H1 (cell line): ENCODE measurements around the gene MFAP3. TPM values are rescaled to one million over a fixed set of nuclear protein-coding genes. Genes with fewer than 3 reads are reported as not detected.
A peak's percentile ranks its signal among the peaks of the same experiment; 100 is the strongest.

Experiments
- CTCF ChIA-PET: fragments of 300-600 bp; sonication (Branson Sonifier 250); formaldehyde crosslinking; loops from one replicate; lab custom pipeline; 2021; ENCODE audit not compliant: partially characterized antibody; lab: Charles Lee
- POLR2A ChIA-PET: fragments of 300-600 bp; sonication (Branson Sonifier 250); formaldehyde crosslinking; loops from one replicate; lab custom pipeline; 2021; ENCODE audit warnings: inconsistent platforms; ENCODE audit not compliant: partially characterized antibody; lab: Charles Lee
- DNase-seq, 2 experiments: peaks; one replicate each; pipeline versions ENCODE4 v3.0.0 to v3.0.0-alpha.2; 2010 to 2022; ENCODE audit warnings: low spot score in 2 of 2, low read depth in 1 of 2, mixed read lengths in 1 of 2
- FAIRE-seq: peaks from 2 replicates; lab custom pipeline; 2011; peaks lifted over from hg19 to GRCh38; lab: Jason Lieb, UNC
- H2AFZ ChIP-seq: 2 replicates; pipeline ENCODE4 v1.8.1; 2012; ENCODE audit warnings: low read length, inconsistent platforms
- H2AK5ac ChIP-seq: 2 replicates; pipeline ENCODE4 v1.6.1; 2013; ENCODE audit warnings: low read depth, low read length
- H2BK120ac ChIP-seq: replicated peaks from 2 replicates; pipeline ENCODE3; 2013; ENCODE audit warnings: low read depth, low read length, inconsistent platforms
- H2BK12ac ChIP-seq: 2 replicates; pipeline ENCODE4 v1.6.1; 2013; ENCODE audit warnings: low read depth, low read length
- H2BK15ac ChIP-seq: 2 replicates; pipeline ENCODE4 v1.6.1; 2013; ENCODE audit warnings: low read length
- H2BK20ac ChIP-seq: 2 replicates; pipeline ENCODE4 v1.6.1; 2013; ENCODE audit warnings: low read length
- H2BK5ac ChIP-seq: 2 replicates; pipeline ENCODE4 v1.6.1; 2013; ENCODE audit warnings: low read depth, low read length
- H3K14ac ChIP-seq: 2 replicates; pipeline ENCODE4 v1.6.1; 2013; ENCODE audit warnings: inconsistent platforms; ENCODE audit not compliant: insufficient read length
- H3K18ac ChIP-seq: 2 replicates; pipeline ENCODE4 v1.6.1; 2013; ENCODE audit warnings: low read length; ENCODE audit errors: extremely low read depth
- H3K23ac ChIP-seq: 2 replicates; pipeline ENCODE4 v1.6.1; 2013; ENCODE audit warnings: inconsistent platforms; ENCODE audit not compliant: insufficient read length
- H3K23me2 ChIP-seq: 2 replicates; pipeline ENCODE4 v1.6.1; 2013; ENCODE audit warnings: low read depth, low read length
- H3K27ac ChIP-seq: 2 replicates; pipeline ENCODE4 v1.6.1; 2011; ENCODE audit warnings: low read depth, low read length, inconsistent platforms
- H3K27me3 ChIP-seq, 4 experiments: replicated peaks in 1 of 4; 1 replicate in 1 of 4; 2 replicates in 3 of 4; pipeline versions ENCODE4 v1.6.1 to v1.8.1; 2011 to 2013; ENCODE audit warnings: low read length in 3 of 4, mild to moderate bottlenecking in 3 of 4, inconsistent platforms in 2 of 4, mixed read lengths in 2 of 4, moderate library complexity in 1 of 4; ENCODE audit not compliant: control insufficient read depth in 3 of 4, insufficient read depth in 3 of 4; ENCODE audit errors: extremely low read depth in 1 of 4
- H3K36me3 ChIP-seq, 4 experiments: 2 replicates each; pipeline versions ENCODE4 v1.6.1 to v1.8.1; 2011 to 2013; ENCODE audit warnings: mild to moderate bottlenecking in 4 of 4, low read length in 3 of 4, moderate library complexity in 2 of 4, control low read depth in 1 of 4, inconsistent platforms in 1 of 4; ENCODE audit not compliant: insufficient read depth in 4 of 4, control insufficient read depth in 2 of 4
- H3K4ac ChIP-seq: replicated peaks from 2 replicates; pipeline ENCODE3; 2013; ENCODE audit warnings: low read length, low read depth, mixed read lengths, inconsistent platforms; ENCODE audit not compliant: insufficient read length
- H3K4me1 ChIP-seq, 4 experiments: replicated peaks in 1 of 4; 1 replicate in 1 of 4; 2 replicates in 3 of 4; pipeline versions ENCODE4 v1.6.1 to v1.8.1; 2011 to 2013; ENCODE audit warnings: low read length in 3 of 4, inconsistent platforms in 2 of 4, mixed read lengths in 1 of 4; ENCODE audit not compliant: insufficient read depth in 4 of 4, control insufficient read depth in 3 of 4
- H3K4me2 ChIP-seq, 2 experiments: 2 replicates each; pipeline versions ENCODE4 v1.6.1 to v1.8.1; 2011 to 2013; ENCODE audit warnings: low read depth in 2 of 2, low read length in 2 of 2, control low read depth in 1 of 2, inconsistent platforms in 1 of 2, mild to moderate bottlenecking in 1 of 2; ENCODE audit not compliant: insufficient read depth in 1 of 2
- H3K4me3 ChIP-seq, 4 experiments: fragments of 200-600, 300-600 bp in 1 of 4; sonication (generic), shearing (Covaris generic), sonication (Bioruptor Twin) in 1 of 4; 2 replicates each; pipeline versions ENCODE4 v1.5.1 to v1.8.1; 2011 to 2016; ENCODE audit warnings: low read length in 4 of 4, low read depth in 3 of 4, control low read depth in 2 of 4, inconsistent platforms in 2 of 4, mild to moderate bottlenecking in 2 of 4, mixed read lengths in 1 of 4, moderate library complexity in 1 of 4; ENCODE audit not compliant: insufficient read depth in 2 of 4; ENCODE audit errors: extremely low read depth in 1 of 4
- H3K56ac ChIP-seq: replicated peaks from 2 replicates; pipeline ENCODE3; 2013; ENCODE audit warnings: low read depth, mild to moderate bottlenecking, mixed read lengths, low read length, inconsistent platforms; ENCODE audit not compliant: insufficient read length
- H3K79me1 ChIP-seq: 2 replicates; pipeline ENCODE4 v1.6.1; 2013; ENCODE audit warnings: low read depth, low read length, control low read depth
- H3K79me2 ChIP-seq, 2 experiments: 2 replicates each; pipeline versions ENCODE4 v1.6.1 to v1.8.1; 2012 to 2013; ENCODE audit warnings: low read length in 2 of 2, mild to moderate bottlenecking in 2 of 2, inconsistent platforms in 1 of 2; ENCODE audit not compliant: insufficient read depth in 2 of 2, control insufficient read depth in 1 of 2
- H3K9ac ChIP-seq, 4 experiments: replicated peaks in 1 of 4; 1 replicate in 1 of 4; 2 replicates in 3 of 4; pipeline versions ENCODE4 v1.6.1 to v1.8.1; 2011 to 2013; ENCODE audit warnings: low read depth in 3 of 4, low read length in 3 of 4, control low read depth in 2 of 4, mild to moderate bottlenecking in 2 of 4, moderate library complexity in 2 of 4, inconsistent platforms in 1 of 4; ENCODE audit errors: extremely low read depth in 1 of 4
- H3K9me3 ChIP-seq, 2 experiments: 2 replicates each; pipeline versions ENCODE4 v1.6.1 to v1.8.1; 2012 to 2013; ENCODE audit warnings: mild to moderate bottlenecking in 2 of 2, moderate library complexity in 2 of 2, control low read depth in 1 of 2, inconsistent platforms in 1 of 2, low read depth in 1 of 2, low read length in 1 of 2, mixed read lengths in 1 of 2; ENCODE audit not compliant: insufficient read depth in 2 of 2
- H4K20me1 ChIP-seq, 2 experiments: replicated peaks in 1 of 2; 2 replicates each; pipeline versions ENCODE3 to v1.8.1; 2011 to 2013; ENCODE audit warnings: inconsistent platforms in 2 of 2, low read length in 2 of 2, mild to moderate bottlenecking in 1 of 2; ENCODE audit not compliant: insufficient read depth in 2 of 2, control insufficient read depth in 1 of 2
- H4K5ac ChIP-seq: 2 replicates; pipeline ENCODE4 v1.6.1; 2013; ENCODE audit warnings: low read length, low read depth, mixed read lengths, inconsistent platforms; ENCODE audit not compliant: insufficient read length
- H4K8ac ChIP-seq: 2 replicates; pipeline ENCODE4 v1.8.0; 2013; ENCODE audit warnings: mild to moderate bottlenecking, moderate library complexity, low read length, inconsistent platforms; ENCODE audit not compliant: insufficient read depth; ENCODE audit errors: extremely low read depth
- H4K91ac ChIP-seq: replicated peaks from 2 replicates; pipeline ENCODE3; 2013; ENCODE audit warnings: low read length, mixed read lengths, inconsistent platforms; ENCODE audit not compliant: insufficient read length
- CBX5 ChIP-seq: fragments of 300-800, 300-1000 bp; sonication (generic); IDR thresholded peaks from 2 replicates; pipeline ENCODE4 v1.7.1; 2016; ENCODE audit warnings: antibody characterized with exemption, low read length, low read depth
- CHD2 ChIP-seq: IDR thresholded peaks from 2 replicates; pipeline ENCODE4 v1.6.1; 2012; ENCODE audit warnings: low read length, improper control_type of control experiment
- EZH2 ChIP-seq: fragments of 200-600 bp; sonication (generic); IDR thresholded peaks from 2 replicates; pipeline ENCODE4 v1.7.1; 2012; ENCODE audit warnings: low read depth, mild to moderate bottlenecking, moderate library complexity, low read length, inconsistent platforms; ENCODE audit not compliant: severe bottlenecking
- KDM4A ChIP-seq: IDR thresholded peaks from one replicate; pipeline ENCODE4 v1.7.1; 2012; ENCODE audit warnings: low read depth, mild to moderate bottlenecking, moderate library complexity, low read length, inconsistent platforms; ENCODE audit not compliant: severe bottlenecking
- MAFK ChIP-seq: IDR thresholded peaks from 2 replicates; pipeline ENCODE4 v1.6.1; 2012; ENCODE audit warnings: low read depth, mild to moderate bottlenecking, improper control_type of control experiment, low read length
- RXRA ChIP-seq: IDR thresholded peaks from 2 replicates; pipeline ENCODE4 v1.6.1; 2011; ENCODE audit warnings: low read depth, mild to moderate bottlenecking, low read length, moderate library complexity; ENCODE audit not compliant: insufficient read depth
- SP1 ChIP-seq: IDR thresholded peaks from 2 replicates; pipeline ENCODE4 v1.6.1; 2011; ENCODE audit warnings: low read depth, low read length
- SRF ChIP-seq: IDR thresholded peaks from 2 replicates; pipeline ENCODE4 v1.6.1; 2011; ENCODE audit warnings: mild to moderate bottlenecking, low read depth, low read length, moderate library complexity
- ZNF274 ChIP-seq: IDR thresholded peaks from 2 replicates; pipeline ENCODE4 v1.7.0; 2012; ENCODE audit warnings: low read length, borderline replicate concordance; ENCODE audit errors: extremely low read depth
- WGBS, 2 experiments: shearing (Covaris generic) in 1 of 2; methylation state at CpG; one replicate each; pipeline versions ENCODE4 v1.1.6 to v1.1.7; 2013 to 2015; ENCODE audit warnings: low lambda C conversion rate in 2 of 2, mixed read lengths in 2 of 2, inconsistent platforms in 1 of 2, low coverage in 1 of 2, missing lambda C conversion rate in 1 of 2; ENCODE audit not compliant: insufficient replicate concordance in 2 of 2, insufficient coverage in 1 of 2, insufficient read length in 1 of 2; ENCODE audit errors: extremely low coverage in 1 of 2, missing lambda C conversion rate in 1 of 2; 5-methylcytosine and 5-hydroxymethylcytosine counted together
- polyA plus RNA-seq, 7 experiments: library from polyadenylated mRNA; depleted of rRNA in 3 of 7; stranded (reverse) in 5 of 7; unstranded in 2 of 7; fragments of >200 nt in 5 of 7; fragments of 200-250 nt in 2 of 7; gene quantifications; 1 replicate in 5 of 7; 2 replicates in 1 of 7; 4 replicates in 1 of 7; pipeline versions ENCODE4 v1.2.1 to v1.2.3, GENCODE V29; 2011 to 2013; ENCODE audit warnings: missing spikeins in 2 of 7, mixed read lengths in 2 of 7
- total RNA-seq: library from RNA; stranded (reverse); fragmentation: NEBNext Ultra II Directional; extraction: Animal tissue kit (Norgen Biotek cat#: 25700); gene quantifications from 2 replicates; pipeline ENCODE4 v1.2.1, GENCODE V29; 2021

MFAP3 gene
- total and polyA plus RNA-seq, 2 of the 8 experiments (the other 6 are each of a cell fraction or from before 2014, with no cell fraction given) = 13.7 to 27.0 TPM

GRCh38 chr5:154039458-154039829 lies 677 bp downstream of the MFAP3 start:
- Histone ChIP-seq H3K9ac (peak overlapping the region in 3 of 4 experiments; percentile 56 to 93 (median 61); a peak in 6 of 7 replicates), H3K4me3 (peak overlapping the region; percentile 89 to 95 (median 91)), H3K79me2 (peaks cover 0 to 15% of the 10 kb centered on the region in 2 experiments; a peak in 2 of 4 replicates), H4K20me1 (peaks cover 0 to 3% of the 10 kb centered on the region in 2 experiments), H3K36me3 (no peaks in the 10 kb centered on the region), H4K5ac (no peak overlapping the region), H4K91ac (no peak overlapping the region), H2AFZ (peak overlapping the region; percentile 66; the same call in 1 of the 2 replicates), H2BK120ac (no peak overlapping the region), H3K23ac (no peak overlapping the region), H3K56ac (no peak overlapping the region), H3K4me2 (peak overlapping the region; percentile 89 to 94), H3K4ac (no peak overlapping the region), H3K4me1 (0 out of 7 replicates have a peak, but pooled peaks cover 0 to 2% (median 0%) of the 10 kb centered on the region in 4 experiments), H3K27me3 (no peaks in the 10 kb centered on the region), H2BK5ac (0 out of 2 replicates have a peak overlapping the region, but pooled peaks have one; percentile 44), H3K9me3 (no peaks in the 10 kb centered on the region), H2BK12ac (no peak overlapping the region), H2BK20ac (no peak overlapping the region), H2BK15ac (no peak overlapping the region), H2AK5ac (no peak overlapping the region), H3K79me1 (no peaks in the 10 kb centered on the region; the same call in 1 of the 2 replicates), H3K14ac (no peak overlapping the region), H4K8ac (no peak overlapping the region), H3K27ac (no peak overlapping the region), H3K18ac (no peak overlapping the region), H3K23me2 (peaks cover 8% of the 10 kb centered on the region)
- ChIA-PET POLR2A (no interaction called here), CTCF (interaction anchor here (0.6 to 1.3 kb wide), 2 partner anchors 33 to 805 kb away, joined by 3 read pairs; no protein-coding TSS in a partner anchor)
- WGBS, 2 experiments = 75% methylated on average over 1 of the region's 1 CpG; no CpG with 5 or more reads in 1 of the 2 experiments
- TF ChIP-seq EZH2 = no peak
- TF ChIP-seq KDM4A = no peak
- TF ChIP-seq SP1 = no peak
- TF ChIP-seq CHD2 = no peak
- TF ChIP-seq SRF = no peak
- no peak for TF ChIP-seq ZNF274
- no peak for TF ChIP-seq MAFK
- TF ChIP-seq RXRA = no peak
- no peak for TF ChIP-seq CBX5
- peak; percentile 24 for FAIRE-seq
- DNase-seq = no peak
